ENCODE results near the gene SLC41A1. TPM values are rescaled to one million over a fixed set of nuclear protein-coding genes. Genes with fewer than 3 reads are reported as not detected.

SLC41A1 gene
- total and polyA plus RNA-seq, 2 donors (not counting 1 experiment from before 2014, with no cell fraction given): 15.8 to 24.2 TPM

- ATAC-seq (ENCODE audit: low read depth) (no peak), DNase-seq (no peak)
- Histone ChIP-seq H3K79me2 (ENCODE audit: control insufficient read depth, insufficient read depth, low read length) (peaks cover 12% of the 10 kb centered on the region), H2AFZ (ENCODE audit: insufficient read depth, low read depth, low read length, poor library complexity, severe bottlenecking) (no peak overlapping the region), H3K36me3 (replicated peaks in 1 of 2; ENCODE audit: control extremely low read depth in 1 of 2, control insufficient read depth in 1 of 2, extremely low read depth in 1 of 2, insufficient read depth in 2 of 2, low read length in 1 of 2) (no peaks in the 10 kb centered on the region), H3K4me2 (replicated peaks; ENCODE audit: low read depth, low read length, poor library complexity, severe bottlenecking) (no peak overlapping the region), H3K4me3 (ENCODE audit: control extremely low read depth in 1 of 5, extremely low read depth in 1 of 5, insufficient read depth in 1 of 5, low read depth in 2 of 5, low read length in 4 of 5) (no peak overlapping the region), H3K9ac (ENCODE audit: low read length) (no peak overlapping the region), H3K27me3 (replicated peaks in 1 of 4; ENCODE audit: control extremely low read depth in 1 of 4, control insufficient read depth in 3 of 4, insufficient read depth in 4 of 4, low read length in 3 of 4) (no peaks in the 10 kb centered on the region), H3K27ac (ENCODE audit: low read length in 2 of 2) (no peak overlapping the region), H4K20me1 (ENCODE audit: control insufficient read depth, insufficient read depth, low read length, poor library complexity, severe bottlenecking) (no peaks in the 10 kb centered on the region), H3K4me1 (ENCODE audit: control insufficient read depth in 2 of 2, insufficient read depth in 2 of 2, low read length in 2 of 2) (peaks cover 7 to 14% of the 10 kb centered on the region in 2 donors), H3K9me3 (ENCODE audit: control extremely low read depth in 1 of 3, control insufficient read depth in 2 of 3, insufficient read depth in 1 of 3, low read length in 2 of 3) (peaks cover 0 to 4% (median 0%) of the 10 kb centered on the region in 3 donors)
- CTCF ChIA-PET: interaction anchor here (1.5 to 2.2 kb wide), 2 partner anchors 33 to 102 kb away, joined by 4 to 5 read pairs; partner anchors contain the start of gene PM20D1
- H3K27ac Mint-ChIP-seq: no peak overlapping the region
- POLR2A ChIA-PET: no interaction called here
- peaks cover 13% of the 10 kb centered on the region for H3K4me1 Mint-ChIP-seq
- TF ChIP-seq CTCF (IDR thresholded peaks at IDR 0.05) (no peak), EZH2 (IDR thresholded peaks at IDR 0.05; ENCODE audit: borderline replicate concordance, insufficient read depth, low read depth, low read length, poor library complexity, severe bottlenecking) (no peak)
- no CpG with 5 or more reads among the region's 3 CpGs for WGBS (ENCODE audit: insufficient coverage)
- no peaks in the 10 kb centered on the region for H3K27me3 Mint-ChIP-seq
- intact Hi-C loops (cut with micrococcal nuclease): no loop called here
- no peak overlapping the region for H3K4me3 Mint-ChIP-seq
- H3K9me3 Mint-ChIP-seq (ENCODE audit: insufficient read depth): no peaks in the 10 kb centered on the region
Observed at GRCh38 chr1:205817364-205817763, 4.4 kb upstream of the SLC41A1 start.

GRCh38 chr1:205813755-205814058 lies 709 bp upstream of the SLC41A1 start:
- ChIA-PET CTCF (interaction anchor here (1.1 to 2.0 kb wide), 2 partner anchors 39 to 164 kb away, joined by 3 to 6 read pairs; no protein-coding TSS in a partner anchor), POLR2A (interaction anchor here (1.3 kb wide), 1 partner anchor 64 kb away, joined by 3 read pairs; the partner anchor contains the start of gene NUCKS1)
- Histone ChIP-seq H3K27me3 (replicated peaks in 1 of 4; ENCODE audit: control extremely low read depth in 1 of 4, control insufficient read depth in 3 of 4, insufficient read depth in 4 of 4, low read length in 3 of 4) (no peaks in the 10 kb centered on the region), H3K27ac (ENCODE audit: low read length in 2 of 2) (peak overlapping the region in 1 of 2 donors; percentile 67), H3K4me3 (ENCODE audit: control extremely low read depth in 1 of 5, extremely low read depth in 1 of 5, insufficient read depth in 1 of 5, low read depth in 2 of 5, low read length in 4 of 5) (peak overlapping the region; percentile 41 to 83 (median 80)), H2AFZ (ENCODE audit: insufficient read depth, low read depth, low read length, poor library complexity, severe bottlenecking) (peak overlapping the region; percentile 96), H3K4me2 (replicated peaks; ENCODE audit: low read depth, low read length, poor library complexity, severe bottlenecking) (peak overlapping the region; percentile 97), H3K9me3 (ENCODE audit: control extremely low read depth in 1 of 3, control insufficient read depth in 2 of 3, insufficient read depth in 1 of 3, low read length in 2 of 3) (no peaks in the 10 kb centered on the region), H3K9ac (ENCODE audit: low read length) (peak overlapping the region; percentile 89), H4K20me1 (ENCODE audit: control insufficient read depth, insufficient read depth, low read length, poor library complexity, severe bottlenecking) (no peaks in the 10 kb centered on the region), H3K4me1 (ENCODE audit: control insufficient read depth in 2 of 2, insufficient read depth in 2 of 2, low read length in 2 of 2) (peaks cover 30 to 40% of the 10 kb centered on the region in 2 donors), H3K79me2 (ENCODE audit: control insufficient read depth, insufficient read depth, low read length) (peaks cover 35% of the 10 kb centered on the region), H3K36me3 (replicated peaks in 1 of 2; ENCODE audit: control extremely low read depth in 1 of 2, control insufficient read depth in 1 of 2, extremely low read depth in 1 of 2, insufficient read depth in 2 of 2, low read length in 1 of 2) (peaks cover 0 to 17% of the 10 kb centered on the region in 2 experiments)
- H3K9me3 Mint-ChIP-seq (ENCODE audit: insufficient read depth): no peaks in the 10 kb centered on the region
- 2% methylated on average over 9 of the region's 14 CpGs for WGBS (ENCODE audit: insufficient coverage)
- TF ChIP-seq EZH2 (IDR thresholded peaks at IDR 0.05; ENCODE audit: borderline replicate concordance, insufficient read depth, low read depth, low read length, poor library complexity, severe bottlenecking): no peak
- no peak for TF ChIP-seq CTCF (IDR thresholded peaks at IDR 0.05)
- no peaks in the 10 kb centered on the region for H3K27me3 Mint-ChIP-seq
- H3K27ac Mint-ChIP-seq: peak overlapping the region; percentile 87
- peak overlapping the region; percentile 96 for H3K4me3 Mint-ChIP-seq
- DNase-seq (no peak), ATAC-seq (ENCODE audit: low read depth) (no peak)
- intact Hi-C loops (cut with micrococcal nuclease): loop anchor here (1.0 kb wide), 5 partner anchors 10 to 182 kb away; partner anchors contain the start of genes NUCKS1, PM20D1 and RAB29
- H3K4me1 Mint-ChIP-seq: peaks cover 45% of the 10 kb centered on the region

All from B cell (primary cell).